GM10248 (cell line): Measurements from ENCODE around the gene GAB2.
"Not testable (repeated sequence)": the region's sequence is repeated elsewhere in the genome, so short reads cannot be mapped to it uniquely, and the experiment has no call there.

Experiments used
- CTCF ChIA-PET: fragments of 300-600 bp; sonication (Branson Sonifier 250); formaldehyde crosslinking; extraction: SDS; loops from one replicate; lab custom pipeline; 2021; ENCODE audit warnings: antibody characterized with exemption; lab: Yijun Ruan, JAX
- POLR2A ChIA-PET: fragments of 350-650 bp; sonication (Branson Sonifier 250); formaldehyde crosslinking; extraction: SDS; loops from one replicate; lab custom pipeline; 2020; ENCODE audit warnings: antibody characterized with exemption; lab: Yijun Ruan, JAX
- DNase-seq: peaks from one replicate; pipeline ENCODE4 v3.0.0; 2012; ENCODE audit errors: extremely low spot score
- CTCF ChIP-seq: IDR thresholded peaks from 2 replicates; pipeline ENCODE4 v1.5.1; 2012; ENCODE audit warnings: mild to moderate bottlenecking, low read depth; ENCODE audit errors: extremely low read depth, missing control alignments, control extremely low read depth

The GAB2 gene

GRCh38 chr11:78227921-78228320, 189.7 kb downstream of the GAB2 start:
- peak; percentile 51 for DNase-seq
- ChIA-PET CTCF (interaction anchor here (0.5 to 5.9 kb wide), 41 partner anchors 8 to 488 kb away, joined by 3 to 89 read pairs (median 5); partner anchors contain the start of genes GAB2, KCTD21 and USP35), POLR2A (interaction anchor here (0.7 to 1.2 kb wide), 4 partner anchors 82 to 337 kb away, joined by 3 to 10 read pairs (median 4); no protein-coding TSS in a partner anchor)
- TF ChIP-seq CTCF, result no peak

GRCh38 chr11:78226684-78227680, 190.6 kb downstream of the GAB2 start:
- CTCF ChIA-PET, result interaction anchor here (1.0 to 5.9 kb wide), 19 partner anchors 7 to 489 kb away, joined by 3 to 89 read pairs (median 7); partner anchors contain the start of gene GAB2
- POLR2A ChIA-PET, result interaction anchor here (0.7 to 1.2 kb wide), 3 partner anchors 204 to 338 kb away, joined by 3 to 10 read pairs (median 6); no protein-coding TSS in a partner anchor
- TF ChIP-seq CTCF, result no peak

GRCh38 chr11:78224906-78225420, 192.7 kb downstream of the GAB2 start:
- ChIA-PET CTCF (no interaction called here), POLR2A (no interaction called here)
- no peak for DNase-seq
- TF ChIP-seq CTCF, result no peak

More at GRCh38 chr11:78226684-78227680, 190.6 kb downstream of the GAB2 start:
- DNase-seq, result no peak

- no peak for DNase-seq
- CTCF ChIA-PET, result no interaction called here
- POLR2A ChIA-PET, result no interaction called here
- no peak for TF ChIP-seq CTCF
Observed at GRCh38 chr11:78224506-78224905, 193.1 kb downstream of the GAB2 start.

- TF ChIP-seq CTCF, result no peak
- POLR2A ChIA-PET, result no interaction called here
- CTCF ChIA-PET, result no interaction called here
- peak; percentile 60 for DNase-seq
Observed at GRCh38 chr11:78223320-78223954, 194.2 kb downstream of the GAB2 start.

- CTCF ChIA-PET, result interaction anchor here (1.8 kb wide), 1 partner anchor 342 kb away, joined by 11 read pairs; no protein-coding TSS in a partner anchor
- POLR2A ChIA-PET, DNase-seq: not testable (repeated sequence)
Observed at GRCh38 chr11:78222726-78223125, 194.9 kb downstream of the GAB2 start.
